B cell (primary cell): Measurements from ENCODE around the gene KRTAP2-4.
"Not testable (repeated sequence)": the region's sequence is repeated elsewhere in the genome, so short reads cannot be mapped to it uniquely, and the experiment has no call there.

Source experiments
- CTCF ChIP-seq: fragments of 200-600 bp; IDR thresholded peaks from one replicate; pipeline ENCODE4 v1.8.0; 2022; ENCODE audit warnings: antibody characterized with exemption, mild to moderate bottlenecking
- EZH2 ChIP-seq: IDR thresholded peaks from 2 replicates; pipeline ENCODE4 v1.6.1; 2012; ENCODE audit warnings: borderline replicate concordance, low read depth, mild to moderate bottlenecking, moderate library complexity, low read length; ENCODE audit not compliant: insufficient read depth, poor library complexity, severe bottlenecking

- not testable (repeated sequence) for TF ChIP-seq CTCF, EZH2
Measured at GRCh38 chr17:41088760-41089352, 23.2 kb upstream of the KRTAP2-4 start.
